Mesodermal cell (in vitro differentiated cells): Measurements from ENCODE around the gene SLC28A1.

ENCODE experiments used
- H3K27ac ChIP-seq: 2 replicates; pipeline ENCODE4 v1.7.0; 2013; ENCODE audit warnings: mild to moderate bottlenecking, low read depth, low read length, moderate library complexity; ENCODE audit not compliant: severe bottlenecking
- H3K36me3 ChIP-seq: 2 replicates; pipeline ENCODE4 v1.7.1; 2013; ENCODE audit warnings: mild to moderate bottlenecking, low read length, moderate library complexity; ENCODE audit not compliant: control insufficient read depth, insufficient read depth
- H3K4me1 ChIP-seq: one replicate; pipeline ENCODE4 v1.7.1; 2013; ENCODE audit warnings: mild to moderate bottlenecking, low read length; ENCODE audit not compliant: insufficient read depth, control insufficient read depth, poor library complexity, severe bottlenecking
- H3K4me3 ChIP-seq: 2 replicates; pipeline ENCODE4 v1.7.0; 2013; ENCODE audit warnings: low read length, control low read depth, mild to moderate bottlenecking; ENCODE audit not compliant: insufficient read depth, poor library complexity, severe bottlenecking; ENCODE audit errors: extremely low read depth
- H3K9me3 ChIP-seq: 2 replicates; pipeline ENCODE4 v1.7.1; 2013; ENCODE audit warnings: mild to moderate bottlenecking, low read length, moderate library complexity; ENCODE audit not compliant: control insufficient read depth
- WGBS, 2 experiments: methylation state at CpG; one replicate each; pipeline ENCODE4 v1.1.5; 2013; ENCODE audit warnings: missing lambda C conversion rate in 2 of 2; ENCODE audit not compliant: insufficient coverage in 2 of 2; 5-methylcytosine and 5-hydroxymethylcytosine counted together

The SLC28A1 gene

GRCh38 chr15:84942456-84942855, 58.0 kb downstream of the SLC28A1 start:
- Histone ChIP-seq H3K36me3 (no peaks in the 10 kb centered on the region), H3K4me3 (no peak overlapping the region), H3K27ac (no peak overlapping the region), H3K4me1 (no peaks in the 10 kb centered on the region), H3K9me3 (no peaks in the 10 kb centered on the region)
- 96 to 100% methylated on average over 2 of the region's 2 CpGs for WGBS, 2 experiments

GRCh38 chr15:84944311-84944710, 59.8 kb downstream of the SLC28A1 start:
- Histone ChIP-seq H3K4me3 (no peak overlapping the region), H3K36me3 (no peaks in the 10 kb centered on the region)
- 90 to 92% methylated on average over 8 of the region's 10 CpGs for WGBS, 2 experiments

GRCh38 chr15:84944861-84945260, 60.4 kb downstream of the SLC28A1 start:
- no peaks in the 10 kb centered on the region for H3K9me3 ChIP-seq
- H3K27ac ChIP-seq: no peak overlapping the region
- H3K4me3 ChIP-seq: no peak overlapping the region
- WGBS, 2 experiments: 90 to 97% methylated on average over 7 to 10 of the region's 11 CpGs
- H3K36me3 ChIP-seq: no peaks in the 10 kb centered on the region
- H3K4me1 ChIP-seq: no peaks in the 10 kb centered on the region

More at GRCh38 chr15:84944311-84944710, 59.8 kb downstream of the SLC28A1 start:
- H3K9me3 ChIP-seq: no peaks in the 10 kb centered on the region
- no peak overlapping the region for H3K27ac ChIP-seq
- no peaks in the 10 kb centered on the region for H3K4me1 ChIP-seq

GRCh38 chr15:84946772-84947489, 62.5 kb downstream of the SLC28A1 start:
- no peaks in the 10 kb centered on the region for H3K9me3 ChIP-seq
- WGBS, 2 experiments: 85 to 91% methylated on average over 4 of the region's 5 CpGs
- no peak overlapping the region for H3K4me3 ChIP-seq
- no peak overlapping the region for H3K27ac ChIP-seq
- no peaks in the 10 kb centered on the region for H3K4me1 ChIP-seq
- H3K36me3 ChIP-seq: no peaks in the 10 kb centered on the region

- H3K4me3 ChIP-seq: no peak overlapping the region
- H3K36me3 ChIP-seq: no peaks in the 10 kb centered on the region
- H3K4me1 ChIP-seq: no peaks in the 10 kb centered on the region
- H3K9me3 ChIP-seq: no peaks in the 10 kb centered on the region
- no peak overlapping the region for H3K27ac ChIP-seq
- WGBS, 2 experiments: 71 to 100% methylated on average over 1 to 4 of the region's 4 CpGs
These were observed 63.7 kb downstream of the SLC28A1 start for GRCh38 chr15:84947947-84948830.

- Histone ChIP-seq H3K4me3 (no peak overlapping the region), H3K4me1 (no peaks in the 10 kb centered on the region), H3K36me3 (no peaks in the 10 kb centered on the region), H3K27ac (no peak overlapping the region), H3K9me3 (no peaks in the 10 kb centered on the region)
- WGBS, 2 experiments: 97 to 100% methylated on average over 2 of the region's 2 CpGs
These were observed 64.6 kb downstream of the SLC28A1 start for GRCh38 chr15:84949043-84949442.

GRCh38 chr15:84949845-84950569, 65.5 kb downstream of the SLC28A1 start:
- Histone ChIP-seq H3K4me1 (no peaks in the 10 kb centered on the region), H3K27ac (no peak overlapping the region), H3K4me3 (no peak overlapping the region), H3K9me3 (no peaks in the 10 kb centered on the region), H3K36me3 (no peaks in the 10 kb centered on the region)
- 91 to 95% methylated on average over 5 to 7 of the region's 7 CpGs for WGBS, 2 experiments

- no peak overlapping the region for H3K27ac ChIP-seq
- peaks cover 3% of the 10 kb centered on the region for H3K4me1 ChIP-seq
- WGBS, 2 experiments: 90 to 93% methylated on average over 5 to 6 of the region's 7 CpGs
- H3K9me3 ChIP-seq: no peaks in the 10 kb centered on the region
- no peak overlapping the region for H3K4me3 ChIP-seq
- no peaks in the 10 kb centered on the region for H3K36me3 ChIP-seq
These were observed 66.2 kb downstream of the SLC28A1 start for GRCh38 chr15:84950570-84951111.

- WGBS, 2 experiments: 94 to 97% methylated on average over 4 of the region's 5 CpGs
- no peak overlapping the region for H3K27ac ChIP-seq
- peaks cover 4% of the 10 kb centered on the region for H3K4me1 ChIP-seq
- H3K9me3 ChIP-seq: no peaks in the 10 kb centered on the region
- H3K36me3 ChIP-seq: no peaks in the 10 kb centered on the region
- no peak overlapping the region for H3K4me3 ChIP-seq
These were observed 67.3 kb downstream of the SLC28A1 start for GRCh38 chr15:84951736-84952135.

GRCh38 chr15:84953136-84953535, 68.7 kb downstream of the SLC28A1 start:
- Histone ChIP-seq H3K4me3 (no peak overlapping the region), H3K4me1 (peaks cover 4% of the 10 kb centered on the region), H3K27ac (no peak overlapping the region), H3K36me3 (no peaks in the 10 kb centered on the region), H3K9me3 (no peaks in the 10 kb centered on the region)
- WGBS, 2 experiments: 93 to 100% methylated on average over 3 to 4 of the region's 4 CpGs
